Activated B cell treated with CpG ODN at 0.5 μM for 24 hours (primary cell): Measurements from ENCODE around the gene GRIA1. TPM values are rescaled to one million over a fixed set of nuclear protein-coding genes. Genes with fewer than 3 reads are reported as not detected.

Experiments used
- ATAC-seq: fragments of 200-7000 bp; cut with Tn5 transposase; one replicate; pipeline ENCODE4 v1.10.0; 2021; ENCODE audit warnings: low read depth, mild to moderate bottlenecking, moderate library complexity
- CTCF ChIA-PET: fragments of 350-600 bp; sonication (Branson Sonifier 250); formaldehyde crosslinking; loops from one replicate; lab custom pipeline; 2021; ENCODE audit warnings: antibody characterized with exemption; lab: Charles Lee
- POLR2A ChIA-PET: fragments of 350-600 bp; sonication (Branson Sonifier 250); formaldehyde crosslinking; loops from one replicate; lab custom pipeline; 2021; ENCODE audit warnings: antibody characterized with exemption; lab: Charles Lee
- DNase-seq: peaks from one replicate; pipeline ENCODE4 v3.0.0; 2022
- H3K27ac Mint-ChIP-seq: one replicate; pipeline ENCODE4 v1.8.0; 2020; ENCODE audit warnings: mixed read lengths
- H3K27me3 Mint-ChIP-seq: one replicate; pipeline ENCODE4 v1.8.0; 2021; ENCODE audit warnings: mixed read lengths
- H3K36me3 Mint-ChIP-seq: one replicate; pipeline ENCODE4 v1.8.0; 2021; ENCODE audit warnings: low read depth, mixed read lengths
- H3K4me1 Mint-ChIP-seq: one replicate; pipeline ENCODE4 v1.8.0; 2021; ENCODE audit warnings: mixed read lengths
- H3K4me3 Mint-ChIP-seq: one replicate; pipeline ENCODE4 v1.8.0; 2020; ENCODE audit warnings: mild to moderate bottlenecking, mixed read lengths
- H3K9me3 Mint-ChIP-seq: one replicate; pipeline ENCODE4 v1.8.0; 2020; ENCODE audit warnings: mixed read lengths
- intact Hi-C: fragments of 100-400 bp; cut with micrococcal nuclease; formaldehyde crosslinking; loops from one replicate; pipeline ENCODE4 v1.15.1; 2024
- total RNA-seq: library from RNA; stranded (reverse); gene quantifications from 2 replicates; pipeline ENCODE4 v1.2.3, GENCODE V29; 2022
- TF ChIP-seq, protein P1 (sequence below): fragments of 200-600 bp; IDR thresholded peaks from one replicate; pipeline ENCODE4 v1.8.0; 2022; ENCODE audit warnings: antibody characterized with exemption, mild to moderate bottlenecking

Gene GRIA1
- total RNA-seq, 1 donor from 2014 or later = not detected

DNA sequence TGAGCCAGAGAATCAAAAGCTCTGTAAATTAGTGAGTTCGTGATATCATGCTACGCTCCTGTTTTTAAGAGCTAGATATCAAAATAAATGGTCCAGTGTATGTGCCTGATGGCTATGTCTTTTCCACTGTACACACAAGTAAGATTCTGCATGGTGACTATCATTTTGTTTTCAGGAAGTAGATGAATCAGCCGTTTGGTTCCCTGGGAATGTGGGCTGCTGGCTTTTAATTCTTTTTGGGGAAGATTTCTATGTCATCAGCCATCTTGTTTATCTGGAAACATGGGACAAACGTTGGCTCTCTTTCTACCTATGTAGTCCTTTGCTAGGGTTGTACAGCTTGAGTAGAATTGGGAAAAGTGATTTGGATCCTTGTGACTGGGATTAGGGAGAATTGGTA is 126.7 kb downstream of the GRIA1 start:
- DNase-seq = no peak
- Mint-ChIP-seq H3K4me1 (no peaks in the 10 kb centered on the region), H3K36me3 (no peaks in the 10 kb centered on the region), H3K9me3 (no peaks in the 10 kb centered on the region), H3K4me3 (no peak overlapping the region), H3K27ac (no peak overlapping the region), H3K27me3 (peaks cover 3% of the 10 kb centered on the region)
- no peak for ATAC-seq
- intact Hi-C loops = no loop called here
- TF ChIP-seq, protein P1, sequence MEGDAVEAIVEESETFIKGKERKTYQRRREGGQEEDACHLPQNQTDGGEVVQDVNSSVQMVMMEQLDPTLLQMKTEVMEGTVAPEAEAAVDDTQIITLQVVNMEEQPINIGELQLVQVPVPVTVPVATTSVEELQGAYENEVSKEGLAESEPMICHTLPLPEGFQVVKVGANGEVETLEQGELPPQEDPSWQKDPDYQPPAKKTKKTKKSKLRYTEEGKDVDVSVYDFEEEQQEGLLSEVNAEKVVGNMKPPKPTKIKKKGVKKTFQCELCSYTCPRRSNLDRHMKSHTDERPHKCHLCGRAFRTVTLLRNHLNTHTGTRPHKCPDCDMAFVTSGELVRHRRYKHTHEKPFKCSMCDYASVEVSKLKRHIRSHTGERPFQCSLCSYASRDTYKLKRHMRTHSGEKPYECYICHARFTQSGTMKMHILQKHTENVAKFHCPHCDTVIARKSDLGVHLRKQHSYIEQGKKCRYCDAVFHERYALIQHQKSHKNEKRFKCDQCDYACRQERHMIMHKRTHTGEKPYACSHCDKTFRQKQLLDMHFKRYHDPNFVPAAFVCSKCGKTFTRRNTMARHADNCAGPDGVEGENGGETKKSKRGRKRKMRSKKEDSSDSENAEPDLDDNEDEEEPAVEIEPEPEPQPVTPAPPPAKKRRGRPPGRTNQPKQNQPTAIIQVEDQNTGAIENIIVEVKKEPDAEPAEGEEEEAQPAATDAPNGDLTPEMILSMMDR = no peak
- CTCF ChIA-PET = no interaction called here
- POLR2A ChIA-PET = no interaction called here

DNA sequence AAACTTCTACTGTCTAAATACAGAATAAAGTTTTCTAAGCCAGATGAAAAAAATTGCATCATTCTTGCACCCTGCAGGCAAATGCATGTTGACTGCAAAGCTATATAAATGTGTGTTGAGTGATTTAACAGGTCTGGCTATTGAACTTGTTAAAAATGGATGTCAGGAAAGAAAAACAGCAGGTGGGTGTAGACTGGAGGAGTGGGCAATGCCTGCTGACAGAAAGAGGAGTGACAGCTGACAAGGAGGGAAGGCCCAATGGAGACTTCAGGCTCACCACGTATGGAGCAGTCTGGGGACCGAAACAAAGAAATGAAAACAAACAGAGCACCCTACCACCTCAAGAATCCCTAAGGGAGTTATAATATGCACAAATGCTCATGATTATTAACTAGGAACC is 127.8 kb downstream of the GRIA1 start:
- Mint-ChIP-seq H3K4me1 (no peaks in the 10 kb centered on the region), H3K4me3 (no peak overlapping the region)
- intact Hi-C loops = no loop called here

DNA sequence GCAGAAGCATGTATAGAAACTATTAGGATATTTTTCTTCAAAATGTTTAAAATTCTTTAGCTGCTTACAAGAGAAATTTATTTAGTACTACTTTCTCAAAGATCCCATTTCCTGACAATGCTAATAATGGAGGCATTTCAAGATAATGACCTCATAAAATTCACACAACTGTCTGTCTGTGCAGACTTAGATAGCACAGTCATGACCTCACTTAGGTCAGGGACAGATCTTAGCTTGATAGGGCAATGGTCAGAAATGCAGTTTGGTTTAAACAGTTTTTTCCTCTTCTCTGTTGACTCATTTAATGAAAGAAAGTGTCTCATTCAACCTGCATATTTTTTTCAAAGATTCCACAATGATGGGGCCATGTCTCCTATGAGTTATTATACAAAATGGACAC is 128.4 kb downstream of the GRIA1 start:
- CTCF ChIA-PET = no interaction called here
- intact Hi-C loops = no loop called here
- no peak overlapping the region for H3K4me3 Mint-ChIP-seq

More for the DNA sequence above, 127.8 kb downstream of the GRIA1 start:
- peaks cover 3% of the 10 kb centered on the region for H3K27me3 Mint-ChIP-seq
- TF ChIP-seq, protein P1 = no peak
- H3K9me3 Mint-ChIP-seq = no peaks in the 10 kb centered on the region
- no peaks in the 10 kb centered on the region for H3K36me3 Mint-ChIP-seq
- no peak overlapping the region for H3K27ac Mint-ChIP-seq
- ATAC-seq = no peak
- ChIA-PET POLR2A (no interaction called here), CTCF (no interaction called here)
- no peak for DNase-seq

DNA sequence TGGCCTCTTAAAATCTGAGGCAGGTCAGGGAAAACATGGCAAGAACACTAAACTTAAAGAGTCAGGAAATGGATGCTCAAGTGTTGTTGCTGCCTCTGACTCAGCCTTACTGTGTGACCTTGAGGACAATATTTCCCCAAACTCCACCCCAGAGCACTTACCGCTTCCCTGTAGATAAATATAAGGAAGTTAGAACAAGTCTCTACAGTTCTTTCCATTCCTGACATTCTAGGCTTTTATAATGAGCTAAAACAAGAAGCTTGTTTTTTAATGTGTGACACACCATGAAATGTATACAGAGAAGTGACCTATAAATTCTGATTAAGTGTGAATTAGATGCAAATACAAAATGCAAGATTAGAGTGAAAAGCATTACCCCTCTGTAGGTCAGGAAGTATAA is 129.3 kb downstream of the GRIA1 start:
- peaks cover 2% of the 10 kb centered on the region for H3K27me3 Mint-ChIP-seq
- ATAC-seq = no peak
- H3K4me3 Mint-ChIP-seq = no peak overlapping the region
- H3K4me1 Mint-ChIP-seq = no peaks in the 10 kb centered on the region
- TF ChIP-seq, protein P1 = no peak
- ChIA-PET POLR2A (no interaction called here), CTCF (no interaction called here)
- H3K9me3 Mint-ChIP-seq = no peaks in the 10 kb centered on the region
- H3K27ac Mint-ChIP-seq = no peak overlapping the region
- intact Hi-C loops = no loop called here
- no peaks in the 10 kb centered on the region for H3K36me3 Mint-ChIP-seq
- no peak for DNase-seq

More for the DNA sequence above, 128.4 kb downstream of the GRIA1 start:
- H3K27ac Mint-ChIP-seq = no peak overlapping the region
- no peak for DNase-seq
- no peaks in the 10 kb centered on the region for H3K36me3 Mint-ChIP-seq
- no peaks in the 10 kb centered on the region for H3K9me3 Mint-ChIP-seq
- POLR2A ChIA-PET = no interaction called here
- no peaks in the 10 kb centered on the region for H3K4me1 Mint-ChIP-seq
- no peak for ATAC-seq
- peaks cover 1% of the 10 kb centered on the region for H3K27me3 Mint-ChIP-seq
- TF ChIP-seq, protein P1 = no peak

DNA sequence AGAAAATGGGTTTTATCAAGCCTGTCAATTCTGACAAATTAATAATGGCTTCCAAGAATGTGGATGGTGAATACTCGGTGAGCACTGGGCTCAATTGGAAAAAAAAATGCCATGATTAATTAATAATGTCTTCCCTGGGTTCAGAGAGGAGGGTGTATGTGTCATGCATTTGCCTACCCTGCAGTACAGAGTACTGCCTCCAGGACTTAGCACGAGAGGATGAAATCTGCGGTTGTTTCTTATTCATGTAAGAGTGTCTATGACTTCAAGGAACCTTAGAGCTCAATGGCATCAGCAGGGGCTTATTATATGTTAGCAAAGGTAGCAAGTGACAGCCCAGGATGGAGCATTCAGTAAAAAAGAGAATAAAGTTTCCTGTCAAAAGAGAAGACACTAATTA is 132.7 kb downstream of the GRIA1 start:
- intact Hi-C loops = no loop called here
- Mint-ChIP-seq H3K9me3 (no peaks in the 10 kb centered on the region), H3K4me1 (no peaks in the 10 kb centered on the region), H3K27ac (no peak overlapping the region), H3K27me3 (peaks cover 7% of the 10 kb centered on the region), H3K36me3 (no peaks in the 10 kb centered on the region), H3K4me3 (no peak overlapping the region)
- ChIA-PET POLR2A (no interaction called here), CTCF (no interaction called here)
- ATAC-seq (no peak), DNase-seq (no peak)
- TF ChIP-seq, protein P1 = no peak
